HCT116 (cell line): ENCODE measurements around the gene CELSR3. TPM values are rescaled to one million over a fixed set of nuclear protein-coding genes. Genes with fewer than 3 reads are reported as not detected.

Source experiments
- ATAC-seq: fragments of 200-7000 bp; cut with Tn5 transposase; 2 replicates; pipeline ENCODE4 v1.9.1; 2020; ENCODE audit warnings: mild to moderate bottlenecking, moderate library complexity
- BruUV-seq: library from RNA; stranded (reverse); fragments of 400-500 nt; replicated peaks from 2 replicates; lab custom pipeline; 2021; lab: Mats Ljungman, UMichigan
- CTCF ChIA-PET: fragments of 300-600 bp; sonication (Branson Sonifier 250); formaldehyde crosslinking; loops from one replicate; lab custom pipeline; 2021; ENCODE audit warnings: antibody characterized with exemption; lab: Charles Lee
- POLR2A ChIA-PET: fragments of 300-600, 350-600 bp; sonication (Branson Sonifier 250); formaldehyde crosslinking; loops from one replicate; lab custom pipeline; 2021; ENCODE audit warnings: antibody characterized with exemption; lab: Charles Lee
- RAD21 ChIA-PET, 2 experiments: fragments of 300-600 bp; sonication (Branson Sonifier 250); formaldehyde crosslinking; loops; one replicate each; lab custom pipeline; 2023; ENCODE audit warnings: low total read pairs in 2 of 2; ENCODE audit not compliant: uncharacterized antibody in 2 of 2, unreplicated experiment in 2 of 2, low non-redundant PET in 1 of 2; lab: Charles Lee
- DNase-seq: peaks from one replicate; pipeline ENCODE4 v3.0.0-alpha.2; 2010; ENCODE audit warnings: low read depth, low spot score
- H2AFZ ChIP-seq: fragments of 200-600 bp; shearing (Covaris generic), sonication (generic); 2 replicates; pipeline ENCODE4 v1.6.1; 2017; ENCODE audit warnings: low read depth, mixed run types, mixed read lengths, antibody characterized with exemption, low read length; ENCODE audit not compliant: poor library complexity, severe bottlenecking
- H3K27ac ChIP-seq: 2 replicates; pipeline ENCODE4 v1.5.1; 2012; ENCODE audit warnings: low read depth, low read length
- H3K27me3 ChIP-seq: fragments of 200-600 bp; sonication (generic); 2 replicates; pipeline ENCODE4 v1.6.1; 2016; ENCODE audit warnings: mixed run types, low read length, mixed read lengths; ENCODE audit not compliant: insufficient read depth
- H3K36me3 ChIP-seq, 2 experiments: fragments of 200-500 bp in 1 of 2; fragments of 200-600 bp in 1 of 2; sonication (Bioruptor generic) in 1 of 2; sonication (generic) in 1 of 2; 2 replicates each; pipeline versions ENCODE4 v1.5.1 to v1.6.1; 2014 to 2016; ENCODE audit warnings: low read length in 2 of 2, inconsistent platforms in 1 of 2, mixed read lengths in 1 of 2, mixed run types in 1 of 2; ENCODE audit not compliant: insufficient read depth in 2 of 2, control insufficient read depth in 1 of 2
- H3K4me1 ChIP-seq, 2 experiments: fragments of 200-600 bp in 1 of 2; sonication (generic) in 1 of 2; 2 replicates each; pipeline versions ENCODE4 v1.5.1 to v1.6.1; 2012 to 2017; ENCODE audit warnings: low read length in 2 of 2, inconsistent platforms in 1 of 2, mild to moderate bottlenecking in 1 of 2, mixed read lengths in 1 of 2, mixed run types in 1 of 2, moderate library complexity in 1 of 2; ENCODE audit not compliant: insufficient read depth in 2 of 2, control insufficient read depth in 1 of 2
- H3K4me2 ChIP-seq: fragments of 200-600 bp; sonication (generic); 2 replicates; pipeline ENCODE4 v1.6.1; 2017; ENCODE audit warnings: mixed run types, low read length, mixed read lengths
- H3K4me3 ChIP-seq, 2 experiments: fragments of 200-600 bp in 1 of 2; sonication (generic) in 1 of 2; replicated peaks in 1 of 2; 2 replicates each; pipeline ENCODE4 v1.5.1; 2011 to 2016; ENCODE audit warnings: low read length in 2 of 2, control low read depth in 1 of 2, low read depth in 1 of 2, mild to moderate bottlenecking in 1 of 2, mixed read lengths in 1 of 2, mixed run types in 1 of 2
- H3K79me2 ChIP-seq: fragments of 200-600 bp; sonication (generic); 2 replicates; pipeline ENCODE4 v1.6.1; 2017; ENCODE audit warnings: mild to moderate bottlenecking, mixed run types, low read length, moderate library complexity, mixed read lengths; ENCODE audit not compliant: insufficient read depth
- H3K9ac ChIP-seq: fragments of 200-600 bp; sonication (generic); 2 replicates; pipeline ENCODE4 v1.6.1; 2016; ENCODE audit warnings: low read length, mixed read lengths
- H3K9me2 ChIP-seq: fragments of 200-600 bp; sonication (generic), shearing (Covaris generic); 2 replicates; pipeline ENCODE4 v1.6.1; 2017; ENCODE audit warnings: mixed run types, mild to moderate bottlenecking, moderate library complexity; ENCODE audit not compliant: insufficient read depth
- H3K9me3 ChIP-seq, 2 experiments: fragments of 200-500 bp in 1 of 2; fragments of 200-600 bp in 1 of 2; sonication (Bioruptor generic) in 1 of 2; sonication (generic) in 1 of 2; 2 replicates each; pipeline ENCODE4 v1.6.1; 2014 to 2017; ENCODE audit warnings: low read length in 2 of 2, mixed read lengths in 2 of 2, inconsistent platforms in 1 of 2, low read depth in 1 of 2, mild to moderate bottlenecking in 1 of 2, mixed run types in 1 of 2, moderate library complexity in 1 of 2; ENCODE audit not compliant: control insufficient read depth in 1 of 2, insufficient read depth in 1 of 2
- H4K20me1 ChIP-seq: fragments of 200-600 bp; sonication (generic), shearing (Covaris generic); 2 replicates; pipeline ENCODE4 v1.6.1; 2017; ENCODE audit warnings: mixed run types, mild to moderate bottlenecking, moderate library complexity; ENCODE audit not compliant: insufficient read depth
- CBX3 ChIP-seq: IDR thresholded peaks from 2 replicates; pipeline ENCODE4 v1.6.1; 2012; ENCODE audit warnings: low read depth
- ELF1 ChIP-seq: IDR thresholded peaks from 2 replicates; pipeline ENCODE4 v1.6.1; 2012; ENCODE audit warnings: low read depth, borderline replicate concordance
- EZH2 ChIP-seq: fragments of 200-600 bp; sonication (generic); IDR thresholded peaks from 2 replicates; pipeline ENCODE4 v1.6.1; 2017; ENCODE audit warnings: antibody characterized with exemption, mixed run types
- SIN3A ChIP-seq: IDR thresholded peaks from 2 replicates; pipeline ENCODE4 v1.6.1; 2012; ENCODE audit warnings: low read depth
- TCF7L2 ChIP-seq: IDR thresholded peaks from 2 replicates; pipeline ENCODE4 v1.7.0; 2011; ENCODE audit warnings: borderline replicate concordance, inconsistent platforms; ENCODE audit not compliant: insufficient read depth, insufficient read length; ENCODE audit errors: extremely low read depth
- ZFX ChIP-seq: fragments of 450-650 bp; IDR thresholded peaks from 2 replicates; pipeline ENCODE4 v1.6.1; 2017
- ZNF274 ChIP-seq: fragments of 200-500 bp; sonication (Bioruptor generic); IDR thresholded peaks from 2 replicates; pipeline ENCODE4 v1.6.1; 2014; ENCODE audit warnings: mild to moderate bottlenecking, low read depth, low read length, inconsistent platforms
- intact Hi-C: fragments of 100-400 bp; cut with micrococcal nuclease; formaldehyde crosslinking; loops from 2 replicates; pipeline ENCODE4 v1.10.0; 2022
- total RNA-seq: library from RNA; stranded (reverse); gene quantifications from one replicate; pipeline ENCODE4 v1.2.1, GENCODE V29; 2021; ENCODE audit not compliant: unreplicated experiment
- TF ChIP-seq, protein P1 (sequence below): IDR thresholded peaks from 2 replicates; pipeline ENCODE4 v1.6.1; 2012; ENCODE audit warnings: low read depth

The CELSR3 gene
- total RNA-seq, 1 experiment from 2014 or later: 7.8 TPM

DNA sequence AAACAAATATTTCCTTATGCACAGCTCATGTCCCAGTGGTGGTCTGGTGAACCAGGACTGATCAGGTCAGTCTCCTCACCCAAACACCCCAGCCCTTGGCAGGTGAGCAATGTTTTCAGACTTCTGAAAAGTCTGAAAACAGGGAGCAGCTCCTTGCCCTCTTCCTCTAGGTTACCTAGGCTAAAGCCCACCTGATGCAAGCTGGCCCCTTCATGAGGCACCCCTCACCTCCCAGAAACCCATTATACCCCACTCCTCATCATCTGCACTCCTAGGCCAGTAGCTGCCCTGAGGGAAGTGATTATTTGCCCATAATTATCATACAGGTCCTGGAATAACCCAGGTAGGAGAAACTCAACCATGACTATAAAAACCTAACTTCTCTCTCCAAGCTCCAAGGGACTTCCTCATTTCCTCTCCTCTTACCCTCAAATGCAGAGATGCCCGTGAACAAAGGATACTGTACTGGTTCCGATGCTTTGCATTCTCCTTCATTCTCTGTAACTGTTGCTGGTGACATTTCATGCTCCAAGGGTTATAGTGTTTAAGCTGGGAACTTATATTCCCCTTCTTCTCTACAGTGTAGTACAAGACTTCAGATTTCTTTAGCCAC is 28.3 kb upstream of the CELSR3 start (continued):
- TF ChIP-seq ELF1: no peak
- no peak for TF ChIP-seq EZH2
- TF ChIP-seq SIN3A: no peak

DNA sequence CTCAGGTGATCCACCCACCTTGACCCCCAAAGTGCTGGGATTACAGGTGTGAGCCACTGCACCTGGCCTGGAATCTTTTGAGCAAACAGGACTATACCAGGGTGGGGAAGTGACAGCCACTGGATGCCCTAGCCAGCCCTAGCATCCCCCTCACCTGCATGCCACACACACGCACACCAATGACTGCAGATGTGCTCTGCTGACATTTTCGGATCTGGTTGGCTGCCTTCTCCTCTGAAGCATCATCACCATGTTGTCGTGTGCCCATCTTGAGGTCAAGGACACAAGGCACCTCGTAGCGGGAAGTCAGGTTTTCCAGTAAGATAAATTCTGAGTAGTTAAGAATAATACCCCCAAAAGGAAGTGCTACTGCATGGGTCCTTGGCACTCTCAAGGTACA is 26.7 kb upstream of the CELSR3 start:
- intact Hi-C loops: loop anchor here (5.0 kb wide), 1 partner anchor 263 kb away; no protein-coding TSS in a partner anchor
- Histone ChIP-seq H3K27me3 (no peaks in the 10 kb centered on the region), H3K4me1 (peaks cover 8 to 12% of the 10 kb centered on the region in 2 experiments), H3K4me2 (no peak overlapping the region), H3K9me3 (no peaks in the 10 kb centered on the region), H3K4me3 (no peak overlapping the region), H3K9ac (no peak overlapping the region), H3K9me2 (no peaks in the 10 kb centered on the region), H3K36me3 (peaks cover 43 to 60% of the 10 kb centered on the region in 2 experiments), H4K20me1 (no peaks in the 10 kb centered on the region), H2AFZ (no peak overlapping the region), H3K27ac (no peak overlapping the region), H3K79me2 (peaks cover 46% of the 10 kb centered on the region)
- ChIA-PET CTCF (no interaction called here), RAD21 (no interaction called here), POLR2A (no interaction called here)
- no TSS peak for BruUV-seq
- no peak for DNase-seq
- no peak for ATAC-seq
- TF ChIP-seq ZFX (no peak), CBX3 (no peak), TCF7L2 (no peak), SIN3A (no peak), EZH2 (no peak), ZNF274 (no peak)
- TF ChIP-seq, protein P1, sequence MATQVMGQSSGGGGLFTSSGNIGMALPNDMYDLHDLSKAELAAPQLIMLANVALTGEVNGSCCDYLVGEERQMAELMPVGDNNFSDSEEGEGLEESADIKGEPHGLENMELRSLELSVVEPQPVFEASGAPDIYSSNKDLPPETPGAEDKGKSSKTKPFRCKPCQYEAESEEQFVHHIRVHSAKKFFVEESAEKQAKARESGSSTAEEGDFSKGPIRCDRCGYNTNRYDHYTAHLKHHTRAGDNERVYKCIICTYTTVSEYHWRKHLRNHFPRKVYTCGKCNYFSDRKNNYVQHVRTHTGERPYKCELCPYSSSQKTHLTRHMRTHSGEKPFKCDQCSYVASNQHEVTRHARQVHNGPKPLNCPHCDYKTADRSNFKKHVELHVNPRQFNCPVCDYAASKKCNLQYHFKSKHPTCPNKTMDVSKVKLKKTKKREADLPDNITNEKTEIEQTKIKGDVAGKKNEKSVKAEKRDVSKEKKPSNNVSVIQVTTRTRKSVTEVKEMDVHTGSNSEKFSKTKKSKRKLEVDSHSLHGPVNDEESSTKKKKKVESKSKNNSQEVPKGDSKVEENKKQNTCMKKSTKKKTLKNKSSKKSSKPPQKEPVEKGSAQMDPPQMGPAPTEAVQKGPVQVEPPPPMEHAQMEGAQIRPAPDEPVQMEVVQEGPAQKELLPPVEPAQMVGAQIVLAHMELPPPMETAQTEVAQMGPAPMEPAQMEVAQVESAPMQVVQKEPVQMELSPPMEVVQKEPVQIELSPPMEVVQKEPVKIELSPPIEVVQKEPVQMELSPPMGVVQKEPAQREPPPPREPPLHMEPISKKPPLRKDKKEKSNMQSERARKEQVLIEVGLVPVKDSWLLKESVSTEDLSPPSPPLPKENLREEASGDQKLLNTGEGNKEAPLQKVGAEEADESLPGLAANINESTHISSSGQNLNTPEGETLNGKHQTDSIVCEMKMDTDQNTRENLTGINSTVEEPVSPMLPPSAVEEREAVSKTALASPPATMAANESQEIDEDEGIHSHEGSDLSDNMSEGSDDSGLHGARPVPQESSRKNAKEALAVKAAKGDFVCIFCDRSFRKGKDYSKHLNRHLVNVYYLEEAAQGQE: no peak
